H9 (cell line): Measurements from ENCODE around the gene QSER1. TPM values are rescaled to one million over a fixed set of nuclear protein-coding genes. Genes with fewer than 3 reads are reported as not detected.

ENCODE experiments used
- DNase-seq: peaks from one replicate; pipeline ENCODE4 v3.0.0-alpha.2; 2017
- H2AFZ ChIP-seq: one replicate; pipeline ENCODE4 v1.6.1; 2013; ENCODE audit warnings: mild to moderate bottlenecking, low read length, control low read depth, moderate library complexity
- H2AK5ac ChIP-seq: 2 replicates; pipeline ENCODE4 v1.6.1; 2013; ENCODE audit warnings: low read length, control low read depth, mixed read lengths; ENCODE audit not compliant: insufficient read length
- H2BK120ac ChIP-seq: one replicate; pipeline ENCODE4 v1.6.1; 2013; ENCODE audit warnings: low read depth, mild to moderate bottlenecking, low read length, control low read depth, inconsistent platforms; ENCODE audit not compliant: poor library complexity, severe bottlenecking
- H2BK12ac ChIP-seq: 2 replicates; pipeline ENCODE4 v1.6.1; 2013; ENCODE audit warnings: low read length, control low read depth, mixed read lengths, low read depth; ENCODE audit not compliant: insufficient read length
- H2BK15ac ChIP-seq: 2 replicates; pipeline ENCODE4 v1.6.1; 2013; ENCODE audit warnings: low read depth, low read length, control low read depth
- H2BK20ac ChIP-seq: one replicate; pipeline ENCODE4 v1.6.1; 2013; ENCODE audit warnings: low read depth, mild to moderate bottlenecking, low read length, control low read depth, inconsistent platforms; ENCODE audit not compliant: poor library complexity, severe bottlenecking
- H2BK5ac ChIP-seq: 2 replicates; pipeline ENCODE4 v1.6.1; 2013; ENCODE audit warnings: low read length, control low read depth, mixed read lengths; ENCODE audit not compliant: insufficient read length
- H3K14ac ChIP-seq: 2 replicates; pipeline ENCODE4 v1.6.1; 2013; ENCODE audit warnings: low read length, control low read depth; ENCODE audit not compliant: insufficient read depth
- H3K18ac ChIP-seq: 2 replicates; pipeline ENCODE4 v1.6.1; 2013; ENCODE audit warnings: low read depth, mild to moderate bottlenecking, mixed read lengths, low read length, control low read depth; ENCODE audit not compliant: insufficient read length
- H3K23ac ChIP-seq: 2 replicates; pipeline ENCODE4 v1.6.1; 2013; ENCODE audit warnings: low read length, control low read depth, mixed read lengths, low read depth; ENCODE audit not compliant: insufficient read length
- H3K23me2 ChIP-seq: 2 replicates; pipeline ENCODE4 v1.6.1; 2013; ENCODE audit warnings: low read depth, mild to moderate bottlenecking, mixed read lengths, low read length, control low read depth; ENCODE audit not compliant: insufficient read length, poor library complexity, severe bottlenecking
- H3K27ac ChIP-seq: 2 replicates; pipeline ENCODE4 v1.5.1; 2013; ENCODE audit warnings: low read length, control low read depth, mixed read lengths, low read depth; ENCODE audit not compliant: insufficient read length
- H3K27me3 ChIP-seq: 2 replicates; pipeline ENCODE4 v1.6.1; 2013; ENCODE audit warnings: low read length, control low read depth, inconsistent platforms; ENCODE audit not compliant: insufficient read depth
- H3K4ac ChIP-seq: 2 replicates; pipeline ENCODE4 v1.6.1; 2013; ENCODE audit warnings: low read depth, mild to moderate bottlenecking, control low read depth, inconsistent platforms, low read length, moderate library complexity
- H3K4me1 ChIP-seq: 2 replicates; pipeline ENCODE4 v1.6.1; 2013; ENCODE audit warnings: low read length, control low read depth, inconsistent platforms; ENCODE audit not compliant: insufficient read depth
- H3K4me2 ChIP-seq: 2 replicates; pipeline ENCODE4 v1.6.1; 2013; ENCODE audit warnings: low read length, control low read depth, mixed read lengths; ENCODE audit not compliant: insufficient read length, insufficient read depth
- H3K56ac ChIP-seq: 2 replicates; pipeline ENCODE4 v1.6.1; 2013; ENCODE audit warnings: low read depth, mild to moderate bottlenecking, mixed read lengths, low read length, control low read depth; ENCODE audit not compliant: insufficient read length
- H3K79me1 ChIP-seq: 2 replicates; pipeline ENCODE4 v1.6.1; 2013; ENCODE audit warnings: low read depth, mild to moderate bottlenecking, moderate library complexity, low read length, control low read depth, inconsistent platforms; ENCODE audit not compliant: insufficient read depth, poor library complexity, severe bottlenecking
- H3K79me2 ChIP-seq: 2 replicates; pipeline ENCODE4 v1.6.1; 2013; ENCODE audit warnings: low read length, control low read depth, inconsistent platforms; ENCODE audit not compliant: insufficient read depth
- H3K9ac ChIP-seq: 2 replicates; pipeline ENCODE4 v1.6.1; 2013; ENCODE audit warnings: low read length, control low read depth, mixed read lengths; ENCODE audit not compliant: insufficient read length; ENCODE audit errors: extremely low read depth
- H3K9me3 ChIP-seq: one replicate; pipeline ENCODE4 v1.6.1; 2013; ENCODE audit warnings: low read depth, low read length, inconsistent platforms; ENCODE audit not compliant: control insufficient read depth
- H3T11ph ChIP-seq: one replicate; pipeline ENCODE4 v1.6.1; 2013; ENCODE audit warnings: mild to moderate bottlenecking, low read length, control low read depth, inconsistent platforms
- H4K20me1 ChIP-seq: one replicate; pipeline ENCODE4 v1.6.1; 2013; ENCODE audit not compliant: control insufficient read depth, insufficient read length, insufficient read depth
- H4K5ac ChIP-seq: 2 replicates; pipeline ENCODE4 v1.6.1; 2013; ENCODE audit warnings: low read depth, mild to moderate bottlenecking, mixed read lengths, low read length, control low read depth; ENCODE audit not compliant: insufficient read length
- H4K8ac ChIP-seq: replicated peaks from 2 replicates; pipeline ENCODE4 v1.6.1; 2013; ENCODE audit warnings: low read length, control low read depth, mixed read lengths, low read depth; ENCODE audit not compliant: insufficient read length
- H4K91ac ChIP-seq: 2 replicates; pipeline ENCODE4 v1.6.1; 2013; ENCODE audit warnings: low read depth, mild to moderate bottlenecking, moderate library complexity, mixed read lengths, low read length, control low read depth; ENCODE audit not compliant: insufficient read length
- H3K27ac Mint-ChIP-seq, 3 experiments: 2 replicates in 2 of 3; 3 replicates in 1 of 3; pipeline ENCODE4 v1.8.0; 2020 to 2021; ENCODE audit warnings: mixed read lengths in 3 of 3, mild to moderate bottlenecking in 1 of 3, moderate library complexity in 1 of 3
- H3K27me3 Mint-ChIP-seq: 2 replicates; pipeline ENCODE4 v1.8.0; 2021; ENCODE audit warnings: low read depth, mild to moderate bottlenecking, moderate library complexity, mixed read lengths
- H3K36me3 Mint-ChIP-seq, 3 experiments: 2 replicates in 2 of 3; 3 replicates in 1 of 3; pipeline ENCODE4 v1.8.0; 2020 to 2021; ENCODE audit warnings: low read depth in 3 of 3, mixed read lengths in 3 of 3; ENCODE audit not compliant: insufficient read depth in 1 of 3
- H3K4me1 Mint-ChIP-seq, 2 experiments: 2 replicates each; pipeline ENCODE4 v1.8.0; 2020; ENCODE audit warnings: mixed read lengths in 2 of 2
- H3K4me3 Mint-ChIP-seq, 2 experiments: 2 replicates in 1 of 2; 3 replicates in 1 of 2; pipeline ENCODE4 v1.8.0; 2020 to 2021; ENCODE audit warnings: mild to moderate bottlenecking in 2 of 2, mixed read lengths in 2 of 2, moderate library complexity in 1 of 2
- H3K9me3 Mint-ChIP-seq, 2 experiments: 2 replicates in 1 of 2; 3 replicates in 1 of 2; pipeline ENCODE4 v1.8.0; 2020; ENCODE audit warnings: mild to moderate bottlenecking in 2 of 2, mixed read lengths in 2 of 2, moderate library complexity in 1 of 2
- CTCF ChIP-seq: fragments of 200-600 bp; sonication (generic); conservative IDR thresholded peaks from 3 replicates; pipeline ENCODE4 v1.8.0; 2021; ENCODE audit warnings: antibody characterized with exemption, mild to moderate bottlenecking
- WGBS: extraction: QIAGEN DNeasy Blood & Tissue Kit; methylation state at CpG from one replicate; pipeline ENCODE4 v1.1.7; 2013; ENCODE audit warnings: missing lambda C conversion rate, low lambda C conversion rate, mixed read lengths; ENCODE audit not compliant: insufficient read length; ENCODE audit errors: extremely low coverage; 5-methylcytosine and 5-hydroxymethylcytosine counted together
- total RNA-seq: library from RNA; stranded (reverse); gene quantifications from 2 replicates; pipeline ENCODE4 v1.2.1, GENCODE V29; 2021

Gene QSER1
- total RNA-seq, 1 experiment from 2014 or later = 139 TPM

GRCh38 chr11:33027846-33028536, 135.4 kb downstream of the QSER1 start:
- Histone ChIP-seq H3K27me3 (no peaks in the 10 kb centered on the region), H2BK5ac (no peak overlapping the region), H2BK12ac (no peak overlapping the region), H3K14ac (no peak overlapping the region), H3K79me1 (no peaks in the 10 kb centered on the region), H3K56ac (no peak overlapping the region), H2BK15ac (no peak overlapping the region), H4K91ac (no peak overlapping the region), H2BK20ac (no peak overlapping the region), H3K79me2 (no peaks in the 10 kb centered on the region), H3K9me3 (no peaks in the 10 kb centered on the region), H3K9ac (no peak overlapping the region), H3K18ac (no peak overlapping the region), H2AFZ (no peak overlapping the region), H3K27ac (no peak overlapping the region), H2AK5ac (no peak overlapping the region), H3T11ph (no peak overlapping the region), H4K20me1 (no peaks in the 10 kb centered on the region), H3K4ac (no peak overlapping the region), H4K5ac (no peak overlapping the region), H3K23ac (no peak overlapping the region), H3K4me2 (no peak overlapping the region), H2BK120ac (no peak overlapping the region), H4K8ac (no peak overlapping the region), H3K23me2 (no peaks in the 10 kb centered on the region), H3K4me1 (no peaks in the 10 kb centered on the region)
- Mint-ChIP-seq H3K9me3 (no peaks in the 10 kb centered on the region), H3K27ac (no peak overlapping the region), H3K36me3 (peaks cover 0 to 2% (median 0%) of the 10 kb centered on the region in 3 experiments; a peak in 1 of 7 replicates), H3K4me3 (no peak overlapping the region), H3K27me3 (no peaks in the 10 kb centered on the region), H3K4me1 (peaks cover 9 to 13% of the 10 kb centered on the region in 2 experiments; a peak in 3 of 4 replicates)
- no CpG with 5 or more reads among the region's 4 CpGs for WGBS
- no peak for TF ChIP-seq CTCF
- no peak for DNase-seq
